MCF 10A (cell line): ENCODE results near the gene DNM3. TPM values are rescaled to one million over a fixed set of nuclear protein-coding genes. Genes with fewer than 3 reads are reported as not detected.

ENCODE experiments used
- BruUV-seq: library from RNA; stranded (reverse); fragments of 400-500 nt; replicated peaks from 2 replicates; lab custom pipeline; 2021; lab: Mats Ljungman, UMichigan
- CTCF ChIA-PET: fragments of 300-600 bp; sonication (Branson Sonifier 250); formaldehyde crosslinking; extraction: SDS; loops from one replicate; lab custom pipeline; 2021; ENCODE audit warnings: antibody characterized with exemption, inconsistent platforms; lab: Yijun Ruan, JAX
- POLR2A ChIA-PET: fragments of 300-600, 350-650 bp; sonication (Branson Sonifier 250); formaldehyde crosslinking; extraction: SDS; loops from one replicate; lab custom pipeline; 2020; ENCODE audit warnings: antibody characterized with exemption, inconsistent platforms; lab: Yijun Ruan, JAX
- DNase-seq: peaks from one replicate; pipeline ENCODE4 v3.0.0-alpha.2; 2018; ENCODE audit not compliant: unreplicated experiment
- H3K27ac Mint-ChIP-seq: one replicate; pipeline ENCODE4 v1.8.0; 2022; ENCODE audit warnings: mild to moderate bottlenecking, low read depth, mixed read lengths; ENCODE audit not compliant: unreplicated experiment
- H3K27me3 Mint-ChIP-seq: one replicate; pipeline ENCODE4 v1.8.0; 2022; ENCODE audit warnings: mixed read lengths; ENCODE audit not compliant: insufficient read depth, unreplicated experiment
- H3K36me3 Mint-ChIP-seq: one replicate; pipeline ENCODE4 v1.8.0; 2022; ENCODE audit warnings: mild to moderate bottlenecking, moderate library complexity, mixed read lengths; ENCODE audit not compliant: insufficient read depth, unreplicated experiment
- H3K4me1 Mint-ChIP-seq: one replicate; pipeline ENCODE4 v1.8.0; 2022; ENCODE audit warnings: mixed read lengths; ENCODE audit not compliant: insufficient read depth, unreplicated experiment
- H3K4me3 Mint-ChIP-seq: one replicate; pipeline ENCODE4 v1.8.0; 2022; ENCODE audit warnings: mild to moderate bottlenecking, moderate library complexity, mixed read lengths; ENCODE audit not compliant: unreplicated experiment
- H3K9me3 Mint-ChIP-seq: one replicate; pipeline ENCODE4 v1.8.0; 2022; ENCODE audit warnings: mixed read lengths; ENCODE audit not compliant: unreplicated experiment
- intact Hi-C: fragments of 100-400 bp; cut with micrococcal nuclease; formaldehyde crosslinking; loops from 2 replicates; pipeline ENCODE4 v1.14.1; 2022
- total RNA-seq: library from RNA; stranded (reverse); gene quantifications from 2 replicates; pipeline ENCODE4 v1.2.3, GENCODE V29; 2022
- TF ChIP-seq, protein P1 (sequence below): fragments of 200-600 bp; IDR thresholded peaks from one replicate; pipeline ENCODE4 v1.8.0; 2022; ENCODE audit warnings: antibody characterized with exemption, mild to moderate bottlenecking; ENCODE audit not compliant: unreplicated experiment

Gene DNM3
- total RNA-seq, 1 experiment from 2014 or later = 0.68 TPM

DNA sequence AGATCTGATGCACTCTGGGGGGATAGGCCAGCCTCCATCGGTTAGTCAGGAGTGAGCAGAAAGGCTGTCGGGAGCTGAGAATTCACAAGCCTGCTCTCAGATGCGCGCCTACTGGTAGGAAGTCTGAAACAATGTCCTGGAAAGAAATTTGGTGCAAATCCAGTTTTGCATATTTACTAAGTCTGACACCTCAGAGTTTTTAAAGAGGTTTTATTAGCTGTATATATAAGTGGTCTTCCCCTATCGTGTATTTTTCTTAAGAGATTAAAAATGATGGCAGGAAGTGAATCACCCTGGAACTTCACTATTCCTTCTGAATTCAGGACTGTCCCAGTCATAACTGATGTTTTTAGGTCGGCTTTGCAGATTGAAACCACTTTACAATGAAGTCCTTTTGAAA is 479.4 kb downstream of the DNM3 start:
- H3K4me3 Mint-ChIP-seq = no peak overlapping the region
- H3K27me3 Mint-ChIP-seq = no peaks in the 10 kb centered on the region
- ChIA-PET POLR2A (interaction anchor here (0.6 to 6.4 kb wide), 4 partner anchors 23 to 39 kb away, joined by 3 to 41 read pairs (median 21); no protein-coding TSS in a partner anchor), CTCF (interaction anchor here (0.7 to 1.6 kb wide), 4 partner anchors 10 to 299 kb away, joined by 3 to 6 read pairs (median 4); no protein-coding TSS in a partner anchor)
- no peaks in the 10 kb centered on the region for H3K36me3 Mint-ChIP-seq
- TF ChIP-seq, protein P1, sequence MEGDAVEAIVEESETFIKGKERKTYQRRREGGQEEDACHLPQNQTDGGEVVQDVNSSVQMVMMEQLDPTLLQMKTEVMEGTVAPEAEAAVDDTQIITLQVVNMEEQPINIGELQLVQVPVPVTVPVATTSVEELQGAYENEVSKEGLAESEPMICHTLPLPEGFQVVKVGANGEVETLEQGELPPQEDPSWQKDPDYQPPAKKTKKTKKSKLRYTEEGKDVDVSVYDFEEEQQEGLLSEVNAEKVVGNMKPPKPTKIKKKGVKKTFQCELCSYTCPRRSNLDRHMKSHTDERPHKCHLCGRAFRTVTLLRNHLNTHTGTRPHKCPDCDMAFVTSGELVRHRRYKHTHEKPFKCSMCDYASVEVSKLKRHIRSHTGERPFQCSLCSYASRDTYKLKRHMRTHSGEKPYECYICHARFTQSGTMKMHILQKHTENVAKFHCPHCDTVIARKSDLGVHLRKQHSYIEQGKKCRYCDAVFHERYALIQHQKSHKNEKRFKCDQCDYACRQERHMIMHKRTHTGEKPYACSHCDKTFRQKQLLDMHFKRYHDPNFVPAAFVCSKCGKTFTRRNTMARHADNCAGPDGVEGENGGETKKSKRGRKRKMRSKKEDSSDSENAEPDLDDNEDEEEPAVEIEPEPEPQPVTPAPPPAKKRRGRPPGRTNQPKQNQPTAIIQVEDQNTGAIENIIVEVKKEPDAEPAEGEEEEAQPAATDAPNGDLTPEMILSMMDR = no peak
- no peak for DNase-seq
- no TSS peak for BruUV-seq
- peaks cover under 1% of the 10 kb centered on the region for H3K9me3 Mint-ChIP-seq
- intact Hi-C loops = no loop called here
- no peak overlapping the region for H3K27ac Mint-ChIP-seq
- peaks cover 7% of the 10 kb centered on the region for H3K4me1 Mint-ChIP-seq

DNA sequence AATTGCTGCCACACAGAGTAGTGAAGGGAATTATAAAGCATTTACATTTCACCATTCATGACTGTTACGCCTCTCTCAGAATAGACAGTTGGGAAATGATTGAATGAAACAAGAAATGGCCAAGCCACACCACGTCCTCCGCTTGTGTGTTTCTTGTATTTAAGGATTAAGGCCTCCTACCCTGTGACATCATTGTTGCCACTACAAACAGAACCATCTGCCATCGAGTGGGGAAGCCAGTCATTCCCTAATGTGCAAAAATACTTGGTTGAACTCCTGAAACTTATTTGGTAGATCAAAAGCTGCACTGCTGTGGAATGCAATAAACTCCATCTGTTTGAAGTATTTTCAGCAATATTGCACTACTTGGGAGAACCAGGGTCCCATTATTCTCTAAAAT is 480.2 kb downstream of the DNM3 start:
- Mint-ChIP-seq H3K9me3 (no peaks in the 10 kb centered on the region), H3K36me3 (no peaks in the 10 kb centered on the region), H3K4me3 (no peak overlapping the region), H3K27me3 (no peaks in the 10 kb centered on the region), H3K4me1 (peaks cover 13% of the 10 kb centered on the region), H3K27ac (no peak overlapping the region)
- no peak for DNase-seq
- ChIA-PET CTCF (interaction anchor here (0.6 to 2.3 kb wide), 7 partner anchors 13 to 916 kb away, joined by 3 to 11 read pairs (median 4); no protein-coding TSS in a partner anchor), POLR2A (interaction anchor here (0.6 to 6.4 kb wide), 7 partner anchors 18 to 56 kb away, joined by 3 to 41 read pairs (median 20); no protein-coding TSS in a partner anchor)
- no TSS peak for BruUV-seq
- TF ChIP-seq, protein P1 = no peak
- intact Hi-C loops = no loop called here

DNA sequence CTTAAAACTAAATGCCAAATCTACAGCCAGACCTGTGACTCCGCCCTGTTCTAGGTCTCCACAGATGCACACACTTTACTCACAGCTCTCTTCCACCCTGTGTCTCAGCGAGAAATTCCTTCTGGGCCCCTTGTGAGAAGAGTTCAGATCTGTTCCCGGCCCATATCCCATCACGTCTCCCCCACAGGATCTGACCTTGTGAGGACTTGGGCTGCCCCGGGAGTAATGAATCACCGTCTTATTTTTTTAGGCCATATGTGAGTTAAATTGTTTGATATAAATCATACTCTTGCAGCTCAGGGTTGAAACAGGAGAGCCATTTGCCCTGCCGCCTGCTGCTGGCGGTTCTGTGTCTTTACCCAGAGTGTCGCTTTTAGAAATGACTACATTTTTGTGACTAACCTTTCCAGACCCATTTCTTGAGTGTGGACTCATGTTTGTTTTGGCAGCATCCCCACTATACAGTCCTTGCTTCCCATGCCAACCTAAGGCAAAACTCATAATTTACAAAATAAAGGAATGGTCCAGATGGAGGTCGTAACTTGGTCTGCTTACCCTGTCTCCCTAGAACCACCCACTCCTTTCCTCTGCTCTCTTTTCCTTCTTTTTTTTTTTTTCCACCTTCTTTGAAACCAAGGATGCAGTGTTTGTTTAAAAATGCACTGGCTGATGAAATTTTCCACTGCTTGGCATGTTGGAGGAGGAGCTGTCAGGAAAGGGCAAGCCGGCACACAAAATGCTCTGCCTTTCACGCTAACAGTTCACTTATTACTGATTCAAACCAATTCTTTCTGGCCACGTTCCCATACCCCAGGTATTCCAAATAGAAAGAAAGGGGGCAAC is 481.1 kb downstream of the DNM3 start:
- peaks cover 13% of the 10 kb centered on the region for H3K4me1 Mint-ChIP-seq
- H3K27me3 Mint-ChIP-seq = no peaks in the 10 kb centered on the region
- TF ChIP-seq, protein P1 = no peak
- H3K9me3 Mint-ChIP-seq = no peaks in the 10 kb centered on the region
- H3K4me3 Mint-ChIP-seq = no peak overlapping the region
- intact Hi-C loops = loop anchor here (1.0 kb wide), 2 partner anchors 36 to 77 kb away; no protein-coding TSS in a partner anchor
- ChIA-PET POLR2A (interaction anchor here (0.6 to 6.4 kb wide), 19 partner anchors 9 to 580 kb away, joined by 3 to 41 read pairs (median 5); no protein-coding TSS in a partner anchor), CTCF (interaction anchor here (0.7 to 2.3 kb wide), 13 partner anchors 13 to 1546 kb away, joined by 3 to 11 read pairs (median 3); partner anchors contain the start of gene ZBTB37)
- H3K36me3 Mint-ChIP-seq = no peaks in the 10 kb centered on the region
- TSS peak; percentile 82 for BruUV-seq
- peak; percentile 89 for DNase-seq
- no peak overlapping the region for H3K27ac Mint-ChIP-seq

DNA sequence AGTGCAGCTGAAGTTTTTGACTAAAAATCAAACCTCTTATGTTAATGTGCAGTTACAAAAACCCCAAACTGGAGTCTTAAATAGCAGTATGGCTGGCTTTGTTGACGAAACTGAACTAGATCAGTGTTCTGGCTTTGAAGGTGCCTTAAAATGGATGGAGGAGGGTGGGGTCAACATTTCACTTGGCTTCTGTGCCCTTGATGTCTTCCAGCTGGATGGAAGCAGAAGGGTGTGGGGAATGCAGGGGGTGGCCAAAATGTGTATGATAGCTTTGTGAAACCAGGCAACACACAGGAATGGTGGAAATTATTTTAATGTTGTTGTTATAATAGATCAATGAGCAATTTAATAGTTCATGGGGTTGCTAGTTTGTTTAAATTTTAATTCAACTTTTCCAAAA is 482.4 kb downstream of the DNM3 start:
- H3K4me1 Mint-ChIP-seq = peaks cover 13% of the 10 kb centered on the region
- no TSS peak for BruUV-seq
- H3K4me3 Mint-ChIP-seq = no peak overlapping the region
- H3K9me3 Mint-ChIP-seq = no peaks in the 10 kb centered on the region
- H3K27me3 Mint-ChIP-seq = no peaks in the 10 kb centered on the region
- DNase-seq = no peak
- no peak overlapping the region for H3K27ac Mint-ChIP-seq
- TF ChIP-seq, protein P1 = no peak
- no peaks in the 10 kb centered on the region for H3K36me3 Mint-ChIP-seq
- POLR2A ChIA-PET = interaction anchor here (0.7 to 6.4 kb wide), 17 partner anchors 13 to 581 kb away, joined by 3 to 41 read pairs (median 4); no protein-coding TSS in a partner anchor
- intact Hi-C loops = no loop called here
- CTCF ChIA-PET = interaction anchor here (0.5 to 2.3 kb wide), 9 partner anchors 12 to 233 kb away, joined by 3 to 11 read pairs (median 4); no protein-coding TSS in a partner anchor
